Astrocyte of the cerebellum (primary cell): ENCODE measurements around the gene CTNNA2.

Experiments used
- DNase-seq: peaks from one replicate; pipeline ENCODE4 v3.0.0-alpha.2; 2011; ENCODE audit warnings: low read depth
- H3K4me3 ChIP-seq: 2 replicates; pipeline ENCODE4 v1.5.1; 2011; ENCODE audit warnings: mild to moderate bottlenecking, low read depth, low read length, moderate library complexity
- in situ Hi-C: cut with HindIII; loops from 2 replicates; pipeline ENCODE4 v1.10.0; 2017; ENCODE audit warnings: low sequenced_read_pairs
- TF ChIP-seq, protein P1 (sequence below): IDR thresholded peaks from 2 replicates; pipeline ENCODE4 v1.5.1; 2012; ENCODE audit warnings: low read length, low read depth, moderate library complexity, mild to moderate bottlenecking; ENCODE audit errors: missing control alignments

The CTNNA2 gene

DNA sequence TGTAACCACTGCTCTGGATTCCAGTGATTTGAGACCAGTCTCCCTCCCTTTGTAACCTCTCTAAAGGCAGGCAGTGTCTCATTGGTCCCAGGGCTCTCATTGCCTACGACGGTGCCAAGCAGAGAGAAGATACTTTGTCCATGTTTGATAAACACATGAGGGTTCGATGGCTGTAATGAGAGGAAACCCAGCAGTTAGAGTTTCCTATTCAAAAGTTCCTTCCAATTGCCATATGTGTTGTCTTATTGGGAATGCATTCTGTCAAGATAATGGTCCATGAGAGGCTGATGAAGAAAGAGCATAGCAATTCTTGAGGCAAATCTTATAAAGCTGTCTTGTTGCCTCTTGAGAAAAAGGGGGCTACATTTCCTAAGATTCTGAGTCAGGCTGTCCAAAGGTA, 499.2 kb downstream of the CTNNA2 start:
- in situ Hi-C loops: no loop called here
- H3K4me3 ChIP-seq: no peak overlapping the region
- TF ChIP-seq, protein P1, sequence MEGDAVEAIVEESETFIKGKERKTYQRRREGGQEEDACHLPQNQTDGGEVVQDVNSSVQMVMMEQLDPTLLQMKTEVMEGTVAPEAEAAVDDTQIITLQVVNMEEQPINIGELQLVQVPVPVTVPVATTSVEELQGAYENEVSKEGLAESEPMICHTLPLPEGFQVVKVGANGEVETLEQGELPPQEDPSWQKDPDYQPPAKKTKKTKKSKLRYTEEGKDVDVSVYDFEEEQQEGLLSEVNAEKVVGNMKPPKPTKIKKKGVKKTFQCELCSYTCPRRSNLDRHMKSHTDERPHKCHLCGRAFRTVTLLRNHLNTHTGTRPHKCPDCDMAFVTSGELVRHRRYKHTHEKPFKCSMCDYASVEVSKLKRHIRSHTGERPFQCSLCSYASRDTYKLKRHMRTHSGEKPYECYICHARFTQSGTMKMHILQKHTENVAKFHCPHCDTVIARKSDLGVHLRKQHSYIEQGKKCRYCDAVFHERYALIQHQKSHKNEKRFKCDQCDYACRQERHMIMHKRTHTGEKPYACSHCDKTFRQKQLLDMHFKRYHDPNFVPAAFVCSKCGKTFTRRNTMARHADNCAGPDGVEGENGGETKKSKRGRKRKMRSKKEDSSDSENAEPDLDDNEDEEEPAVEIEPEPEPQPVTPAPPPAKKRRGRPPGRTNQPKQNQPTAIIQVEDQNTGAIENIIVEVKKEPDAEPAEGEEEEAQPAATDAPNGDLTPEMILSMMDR: no peak

DNA sequence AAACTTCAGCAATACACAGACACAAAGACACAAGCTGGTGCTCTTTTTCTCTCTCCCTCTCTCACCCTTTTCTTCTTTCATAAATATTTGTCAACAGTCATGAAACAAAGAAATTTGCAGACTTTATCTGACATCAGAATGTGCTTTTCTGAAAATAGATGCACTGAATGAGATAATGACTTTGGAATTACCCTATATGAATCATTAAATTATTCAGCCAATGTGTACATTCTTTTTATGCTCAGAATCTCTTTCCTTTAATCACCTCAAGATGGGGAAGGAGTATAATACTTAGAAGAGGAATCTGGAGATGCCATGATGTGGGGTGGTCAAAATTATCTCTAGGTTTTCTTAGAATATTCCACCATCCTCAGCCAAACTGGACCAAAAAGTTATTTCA, 501.8 kb downstream of the CTNNA2 start:
- TF ChIP-seq, protein P1: no peak
- DNase-seq: no peak
- H3K4me3 ChIP-seq: no peak overlapping the region
- in situ Hi-C loops: no loop called here

More for the DNA sequence above, 499.2 kb downstream of the CTNNA2 start:
- DNase-seq: no peak

DNA sequence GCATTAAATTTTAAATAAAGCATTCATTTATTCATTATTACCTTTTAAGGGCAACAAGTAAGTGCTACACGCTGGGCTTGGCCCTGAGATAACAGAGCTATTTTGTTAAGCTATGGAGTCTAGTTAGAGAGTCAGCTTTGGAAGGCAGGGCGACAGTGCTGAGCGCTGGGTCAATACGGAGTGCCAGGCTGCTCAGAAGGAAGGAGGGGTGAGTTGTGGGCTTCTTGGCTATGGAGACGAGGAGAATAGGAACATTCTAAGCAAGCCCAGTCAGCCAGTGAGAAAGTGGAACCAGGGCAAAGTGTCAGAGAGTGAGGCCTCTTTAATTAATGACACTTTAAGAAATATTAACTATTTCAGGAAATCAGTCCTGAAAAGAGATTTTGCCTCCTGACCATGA, 503.3 kb downstream of the CTNNA2 start:
- in situ Hi-C loops: no loop called here
- TF ChIP-seq, protein P1: no peak
- H3K4me3 ChIP-seq: no peak overlapping the region
- no peak for DNase-seq

DNA sequence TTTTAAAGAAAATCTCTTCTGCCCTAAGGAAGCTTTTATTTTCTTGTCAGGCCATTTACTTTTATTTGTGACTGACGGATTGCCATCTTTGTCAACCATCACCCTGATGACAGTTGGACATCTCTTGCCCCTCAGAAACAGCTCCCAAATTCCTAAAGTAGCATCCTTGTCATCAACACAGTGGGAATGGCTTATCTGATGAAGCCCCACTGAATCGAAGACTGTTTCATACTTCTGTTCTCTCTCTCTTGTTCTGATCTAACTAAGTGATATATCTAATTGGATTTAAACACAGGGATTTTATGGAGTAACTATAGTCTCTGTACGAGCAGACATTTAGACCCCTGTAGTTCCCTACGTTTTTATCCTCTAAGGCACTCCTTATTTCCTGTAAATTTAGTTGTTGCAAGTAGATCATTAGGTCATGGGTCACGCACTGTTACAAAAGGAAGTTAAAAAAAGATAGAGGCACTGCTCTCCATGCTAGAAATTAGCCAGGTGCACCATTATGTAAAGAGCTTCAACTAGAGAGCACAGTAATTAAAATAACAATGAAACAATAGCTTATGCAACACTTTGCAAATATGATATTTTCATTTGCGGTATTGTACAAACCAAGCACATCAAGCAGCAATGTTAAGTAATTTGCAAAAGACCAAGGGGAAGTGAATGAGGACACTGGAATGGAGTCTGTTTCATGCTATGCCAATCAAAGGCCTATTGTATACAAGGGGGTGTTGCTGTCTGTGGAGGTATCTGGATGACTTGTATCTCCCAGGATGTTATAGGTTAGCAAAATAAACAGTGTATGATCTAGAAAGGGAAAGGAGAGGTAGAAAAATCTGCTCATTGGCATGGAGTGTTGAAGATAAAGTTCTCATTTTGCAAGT, 507.0 kb downstream of the CTNNA2 start:
- no peak for DNase-seq
- in situ Hi-C loops: no loop called here
- TF ChIP-seq, protein P1: no peak
- no peak overlapping the region for H3K4me3 ChIP-seq

DNA sequence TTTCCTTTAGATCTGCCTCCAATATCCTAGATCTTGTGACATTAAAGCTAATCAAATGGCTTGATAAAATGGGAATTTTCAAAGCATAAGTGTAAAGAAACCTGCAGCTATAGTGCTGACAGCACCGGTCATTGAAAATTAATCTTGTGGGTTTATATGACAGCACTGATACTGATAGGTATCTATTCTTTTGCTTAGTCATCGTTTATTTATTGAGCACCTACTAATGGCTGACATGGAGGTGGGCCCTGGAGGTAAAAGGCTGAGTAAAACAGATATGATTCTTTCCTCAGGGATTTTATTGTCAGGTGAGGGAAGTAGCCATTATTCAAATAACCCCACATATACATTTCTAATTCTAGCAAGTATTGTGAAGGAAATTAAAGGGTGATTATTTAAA, 509.2 kb downstream of the CTNNA2 start:
- DNase-seq: no peak
- H3K4me3 ChIP-seq: no peak overlapping the region
- TF ChIP-seq, protein P1: no peak
- in situ Hi-C loops: no loop called here

DNA sequence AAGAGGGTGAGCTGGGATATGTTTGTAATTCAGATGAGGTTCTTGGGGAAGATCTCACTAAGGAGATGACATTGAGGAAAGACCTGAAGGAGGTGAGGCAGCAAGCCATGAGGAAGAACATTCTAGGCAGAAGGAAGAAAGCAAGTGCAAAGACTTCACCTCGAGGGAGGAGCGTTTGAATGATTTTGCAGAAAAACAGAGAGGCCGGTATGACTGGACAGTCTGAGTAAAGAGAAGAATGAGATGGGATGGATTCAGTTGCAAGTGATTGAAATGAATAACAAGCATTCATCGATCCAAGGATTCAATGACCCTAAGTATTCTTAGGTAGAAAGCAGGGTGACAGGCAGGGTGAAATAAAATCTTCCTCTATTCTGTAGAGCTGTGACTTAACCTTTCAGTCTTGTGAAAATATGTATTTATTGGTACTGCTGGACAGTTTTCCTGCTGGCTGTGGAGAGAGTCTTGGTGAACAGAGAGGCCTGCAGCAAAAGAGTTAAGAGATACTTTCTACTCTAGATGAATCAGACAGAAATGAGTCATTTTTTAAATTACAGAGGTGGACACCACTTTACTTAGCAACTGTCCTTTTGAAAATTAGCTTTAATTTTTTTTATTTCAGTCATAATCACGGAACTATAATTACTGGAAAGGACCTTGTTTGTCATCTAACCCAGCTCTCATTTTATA, 513.3 kb downstream of the CTNNA2 start:
- TF ChIP-seq, protein P1: no peak
- no peak overlapping the region for H3K4me3 ChIP-seq
- no peak for DNase-seq
- in situ Hi-C loops: no loop called here
